GM18498 (cell line): ENCODE data around the gene HPN.
A peak's percentile ranks its signal among the peaks of the same experiment; 100 is the strongest.

Experiments used
- ATAC-seq: cut with Tn5 transposase; IDR thresholded peaks from one replicate; pipeline ENCODE4 v1.9.1; 2021; ENCODE audit warnings: mild to moderate bottlenecking, moderate library complexity; ENCODE audit not compliant: unreplicated experiment

The HPN gene

DNA sequence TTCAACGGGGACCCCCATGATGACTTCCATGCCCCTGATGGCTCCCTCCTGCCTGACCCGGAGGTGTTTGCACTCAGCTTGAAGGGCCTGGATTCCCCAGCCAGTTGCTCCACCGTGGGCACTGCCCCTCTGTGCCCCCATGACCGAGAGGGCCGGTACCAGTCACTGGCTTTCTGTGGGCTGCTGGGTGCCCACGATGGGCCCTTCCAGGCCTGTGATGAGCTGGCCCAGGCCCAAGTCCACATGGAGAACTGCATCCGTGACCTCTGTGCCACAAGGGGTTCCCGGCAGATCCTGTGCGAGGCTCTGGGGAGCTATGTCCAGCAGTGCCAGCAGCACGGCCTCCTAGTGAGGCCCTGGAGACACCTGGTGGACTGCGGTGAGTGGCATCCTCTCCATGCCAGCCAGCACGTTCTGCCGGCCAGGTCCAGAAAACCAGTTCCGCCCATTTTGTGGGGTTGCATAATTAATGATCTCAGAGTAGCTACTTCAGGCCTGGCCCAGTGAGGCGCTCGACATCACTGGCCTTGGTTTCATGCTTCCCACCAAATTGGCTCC is 39.2 kb downstream of the HPN start:
- no peak for ATAC-seq

DNA sequence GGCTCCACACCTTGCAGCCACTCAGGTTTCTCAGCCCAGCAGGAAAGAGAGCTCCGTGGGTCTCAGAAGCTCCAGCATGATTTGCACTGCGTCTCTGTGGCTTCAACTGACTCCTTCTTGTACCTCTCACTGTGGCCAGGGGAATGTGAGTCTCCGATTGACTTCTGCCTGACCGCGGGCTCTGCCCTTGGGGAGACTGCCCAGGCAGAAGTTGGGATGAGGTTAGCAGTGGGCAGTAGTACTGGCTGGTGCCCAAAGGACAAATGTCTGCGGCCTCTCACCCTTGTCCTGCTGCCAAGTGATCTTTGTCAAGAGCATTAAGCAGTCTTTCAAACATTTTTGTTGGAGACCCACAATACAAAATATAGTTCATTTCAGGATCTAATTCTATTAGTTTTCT is 39.7 kb downstream of the HPN start:
- no peak for ATAC-seq

- ATAC-seq: no peak
Observed at GRCh38 chr19:35083691-35084508, 42.4 kb downstream of the HPN start.

- ATAC-seq: no peak
Observed at GRCh38 chr19:35084509-35084762, 42.9 kb downstream of the HPN start.

DNA sequence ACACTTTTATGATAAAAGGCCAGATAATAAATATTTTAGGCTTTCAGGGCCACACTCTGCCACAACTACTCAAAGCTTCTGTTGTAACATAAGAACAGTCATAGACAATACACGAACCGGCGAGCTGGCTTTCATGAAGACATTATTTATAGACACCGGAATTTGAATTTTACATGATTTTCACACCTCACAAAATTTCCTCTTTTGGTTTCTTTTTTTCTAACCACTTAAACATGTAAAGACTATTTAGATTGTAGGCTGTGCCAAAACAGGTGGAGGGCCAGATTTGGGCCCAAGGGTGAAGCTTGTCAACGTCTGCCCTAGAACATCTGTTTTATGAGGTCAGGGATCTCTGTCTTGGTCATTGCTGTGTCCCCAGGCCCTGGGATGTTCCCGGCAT is 44.4 kb downstream of the HPN start:
- peak; percentile 52 for ATAC-seq

DNA sequence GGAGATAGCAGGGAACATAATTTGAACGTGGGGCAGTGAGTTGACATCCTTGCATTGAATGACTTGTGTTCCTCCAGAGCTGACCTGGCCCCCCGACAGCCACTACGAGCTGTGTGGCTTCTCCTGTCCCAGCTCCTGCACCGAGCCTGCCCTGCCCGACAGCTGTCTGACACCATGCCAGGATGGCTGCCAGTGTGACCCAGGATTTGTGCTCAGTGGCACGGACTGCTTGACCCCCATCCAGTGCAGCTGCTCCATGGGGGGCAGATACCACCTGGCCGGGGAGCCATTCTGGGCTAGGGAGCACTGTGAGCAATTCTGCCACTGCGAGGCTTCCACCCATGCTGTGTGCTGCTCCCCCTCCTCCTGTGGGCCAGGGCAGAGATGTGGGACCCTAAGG is 44.9 kb downstream of the HPN start:
- ATAC-seq: no peak

DNA sequence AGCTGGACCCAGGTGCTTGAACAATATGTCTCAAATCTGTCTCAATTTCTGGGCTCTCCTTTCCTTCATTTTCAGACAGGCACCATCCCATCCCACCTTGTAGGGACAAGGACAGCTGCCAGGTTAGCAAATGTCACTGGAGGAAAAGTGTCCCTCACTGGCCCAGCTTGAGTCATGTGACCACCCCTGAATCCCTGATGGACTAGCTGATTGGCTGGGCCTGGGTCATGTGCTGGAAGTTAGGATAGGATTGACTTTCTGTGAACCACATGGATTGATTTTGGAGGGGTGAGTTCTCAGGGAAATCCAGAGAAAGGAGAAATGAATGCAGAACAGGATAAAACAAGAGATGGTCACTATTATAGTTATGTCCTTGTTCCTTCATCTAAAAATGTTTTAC is 45.9 kb downstream of the HPN start:
- no peak for ATAC-seq

DNA sequence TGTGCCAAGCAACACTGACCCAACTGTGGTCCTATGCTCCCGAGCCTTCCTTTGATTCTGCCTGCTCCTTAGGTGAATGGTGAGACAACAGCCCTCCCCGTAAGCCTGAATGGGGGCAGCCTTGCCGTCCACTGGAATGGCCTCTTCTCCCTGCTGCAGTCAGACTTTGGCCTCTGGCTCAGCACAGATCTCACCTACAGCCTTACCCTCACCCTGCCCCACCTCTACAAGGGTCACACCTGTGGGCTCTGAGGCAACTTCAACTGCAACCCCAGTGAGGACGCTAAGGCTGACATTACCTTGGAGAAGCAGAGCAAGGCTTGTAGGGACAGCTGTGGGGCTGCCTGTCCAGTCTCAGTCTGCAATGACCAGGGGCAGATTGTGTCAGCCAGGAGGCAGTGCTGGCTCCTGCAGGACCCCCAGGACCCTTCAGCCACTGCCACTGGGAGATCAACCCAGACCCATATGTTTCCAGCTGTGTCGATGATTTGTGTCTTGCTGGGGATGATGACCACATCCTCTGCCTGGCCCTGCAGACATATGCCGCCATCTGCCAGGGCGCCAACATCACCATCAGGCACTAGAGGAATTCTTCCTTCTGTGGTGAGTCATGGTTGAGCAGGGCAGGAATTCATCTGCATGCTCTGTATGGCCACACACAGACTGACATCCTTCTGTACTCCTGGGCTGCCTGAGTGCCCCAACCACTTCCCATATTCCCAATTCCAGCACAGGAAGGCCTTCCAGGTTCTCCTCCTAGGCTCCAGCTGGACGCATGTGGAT is 46.8 kb downstream of the HPN start:
- no peak for ATAC-seq

- no peak for ATAC-seq
Observed at GRCh38 chr19:35089554-35089953, 48.0 kb downstream of the HPN start.

GRCh38 chr19:35090160-35090505 is 48.6 kb downstream of the HPN start:
- ATAC-seq: no peak

GRCh38 chr19:35090506-35091214 is 49.1 kb downstream of the HPN start:
- ATAC-seq: no peak

DNA sequence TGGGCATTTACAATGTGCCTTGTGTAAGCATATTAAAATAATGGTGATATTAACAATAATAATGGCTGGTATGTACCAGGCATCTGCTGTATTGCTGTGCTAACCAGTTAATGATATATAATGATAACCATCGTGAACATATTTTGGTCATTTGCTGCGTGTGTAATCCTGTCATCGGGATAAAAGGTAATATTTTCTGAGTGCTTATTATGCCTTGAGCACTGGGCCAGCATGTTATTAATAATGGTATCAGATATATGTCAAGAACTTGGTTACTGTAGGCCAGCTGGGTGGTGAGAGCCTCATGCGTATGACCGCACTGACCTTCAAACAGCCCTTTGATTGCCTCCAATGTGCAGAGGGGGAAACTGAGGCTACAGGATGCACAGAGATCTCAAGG is 51.9 kb downstream of the HPN start:
- ATAC-seq: no peak

GRCh38 chr19:35093941-35094647 is 52.6 kb downstream of the HPN start:
- ATAC-seq: no peak

DNA sequence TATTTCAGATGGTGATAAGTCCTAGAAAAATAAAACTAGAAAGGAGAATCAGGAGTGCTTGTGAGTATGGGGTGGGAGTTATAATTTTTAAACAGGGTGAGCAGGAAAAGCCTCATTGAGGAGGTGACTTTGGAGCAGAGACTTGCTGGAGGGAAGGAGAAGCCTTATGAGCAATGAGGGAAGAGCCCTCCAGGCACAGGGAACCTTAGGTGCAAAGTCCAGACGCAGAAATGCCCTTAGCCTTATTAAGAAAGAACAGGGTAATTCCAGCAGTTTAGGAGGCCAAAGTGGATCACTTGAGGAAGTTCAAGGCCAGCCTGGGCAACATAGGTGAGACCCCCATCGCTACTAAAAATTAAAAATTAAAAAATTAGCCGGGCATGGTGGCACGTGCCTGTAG is 53.1 kb downstream of the HPN start:
- no peak for ATAC-seq

GRCh38 chr19:35095667-35096368 is 54.3 kb downstream of the HPN start:
- no peak for ATAC-seq

DNA sequence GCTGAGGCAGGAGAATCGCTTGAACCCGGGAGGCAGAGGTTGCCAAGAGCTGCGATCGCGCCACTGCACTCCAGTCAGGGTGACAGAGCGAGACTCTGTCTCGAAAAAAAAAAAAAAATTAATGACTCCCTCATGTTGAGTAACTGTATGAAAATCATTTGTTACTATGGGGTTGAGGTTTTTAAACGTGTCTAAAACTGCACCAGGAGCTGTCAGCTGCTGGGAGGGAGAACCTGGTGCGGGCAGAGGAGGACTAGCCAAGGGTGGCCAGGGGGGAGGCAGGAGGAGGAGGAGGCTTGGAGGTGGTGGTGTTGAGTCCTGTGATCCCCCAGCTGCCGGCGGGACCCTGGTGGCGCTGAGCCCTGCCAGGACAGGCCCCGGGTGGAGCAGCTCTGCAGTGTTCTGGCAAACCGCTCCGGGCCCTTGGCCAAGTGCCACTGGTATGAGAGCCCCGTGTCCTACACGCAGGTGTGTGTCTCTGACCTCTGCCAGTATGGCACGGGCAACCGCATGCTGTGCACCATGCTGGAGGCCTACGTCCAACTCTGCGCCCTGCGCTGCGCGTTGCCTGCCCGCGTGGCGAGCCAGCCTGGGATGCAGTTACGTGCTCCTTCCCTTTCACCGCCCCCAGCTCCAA is 57.0 kb downstream of the HPN start:
- no peak for ATAC-seq

- no peak for ATAC-seq
Observed at GRCh38 chr19:35099155-35099896, 57.8 kb downstream of the HPN start.

DNA sequence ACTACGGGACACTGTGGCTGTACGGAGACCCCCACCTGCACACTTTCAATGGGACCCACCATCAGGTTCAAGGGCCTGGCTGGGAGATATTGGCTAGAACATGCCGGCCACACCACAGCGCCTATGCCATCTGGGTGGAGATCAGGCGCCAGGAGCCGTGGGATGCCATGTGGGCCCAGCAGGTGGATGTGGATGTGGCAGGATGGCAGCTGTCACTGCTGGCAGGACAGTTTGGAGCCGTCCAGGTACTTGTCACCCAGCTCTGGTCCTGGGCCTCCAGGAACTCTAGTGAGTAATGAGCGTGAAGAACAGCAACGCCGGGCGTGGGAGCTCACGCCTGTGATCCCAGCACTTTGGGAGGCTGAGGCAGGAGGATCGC is 58.4 kb downstream of the HPN start:
- no peak for ATAC-seq
